WTC11 (cell line): ENCODE measurements around the gene PLXDC1.

Source experiments
- CTCF ChIP-seq: fragments of 200-600 bp; IDR thresholded peaks from 2 replicates; pipeline ENCODE4 v1.8.0; 2022; ENCODE audit warnings: antibody characterized with exemption
- ZNF121 ChIP-seq: sonication (generic); formaldehyde crosslinking; IDR thresholded peaks from 2 replicates; pipeline ENCODE4 v1.8.0; 2023; ENCODE audit warnings: missing genetic modification reagents

- no peak for TF ChIP-seq ZNF121
- no peak for TF ChIP-seq CTCF
Measured at GRCh38 chr17:39141915-39142664, 9.3 kb downstream of the PLXDC1 start.
